Esophagus muscularis mucosa (tissue), 4 donors: Measurements from ENCODE around the gene RFC1. TPM values are rescaled to one million over a fixed set of nuclear protein-coding genes. Genes with fewer than 3 reads are reported as not detected.
"Not testable (repeated sequence)": the region's sequence is repeated elsewhere in the genome, so short reads cannot be mapped to it uniquely, and the experiment has no call there.

Experiments used
- DNase-seq: peaks from one replicate; pipeline ENCODE4 v3.0.0-alpha.2; 2017; ENCODE audit errors: extremely low spot score
- H3K27ac ChIP-seq, 4 donors: fragments of 200-600 bp; sonication (generic); replicated peaks in 1 of 4; 1 replicate in 3 of 4; 2 replicates in 1 of 4; pipeline ENCODE4 v1.5.1; 2016 to 2019; ENCODE audit warnings: mild to moderate bottlenecking in 1 of 4
- H3K27me3 ChIP-seq, 4 donors: fragments of 200-600 bp; sonication (generic); one replicate each; pipeline versions ENCODE4 v1.5.1 to v1.6.0; 2016 to 2019
- H3K36me3 ChIP-seq, 4 donors: fragments of 200-600 bp; sonication (generic); one replicate each; pipeline ENCODE4 v1.5.1; 2016 to 2019
- H3K4me1 ChIP-seq, 4 donors: fragments of 200-600 bp; sonication (generic); one replicate each; pipeline ENCODE4 v1.5.1; 2016 to 2019
- H3K4me3 ChIP-seq, 4 donors: fragments of 200-600 bp; sonication (generic); 1 replicate in 2 of 4; 2 replicates in 2 of 4; pipeline ENCODE4 v1.5.1; 2016 to 2019; ENCODE audit warnings: mild to moderate bottlenecking in 4 of 4, moderate library complexity in 1 of 4
- H3K9me3 ChIP-seq, 4 donors: fragments of 200-600 bp; sonication (generic); 1 replicate in 3 of 4; 2 replicates in 1 of 4; pipeline ENCODE4 v1.5.1; 2016 to 2019
- CTCF ChIP-seq, 3 experiments: fragments of 200-600 bp in 2 of 3; fragments of 450-650 bp in 1 of 3; sonication (generic) in 2 of 3; IDR thresholded peaks; one replicate each; pipeline ENCODE4 v1.5.1; 2017 to 2019; ENCODE audit warnings: antibody characterized with exemption in 3 of 3, mild to moderate bottlenecking in 2 of 3, moderate library complexity in 1 of 3
- EP300 ChIP-seq: sonication (generic); formaldehyde crosslinking; IDR thresholded peaks from one replicate; pipeline ENCODE4 v1.6.1; 2017; ENCODE audit warnings: antibody characterized with exemption
- POLR2A ChIP-seq: fragments of 450-650 bp; IDR thresholded peaks from one replicate; pipeline ENCODE4 v1.6.1; 2017; ENCODE audit warnings: antibody characterized with exemption, moderate library complexity, mild to moderate bottlenecking, low read depth
- POLR2AphosphoS5 ChIP-seq, 2 donors: sonication (generic); formaldehyde crosslinking; IDR thresholded peaks; one replicate each; pipeline ENCODE4 v1.6.1; 2017; ENCODE audit warnings: antibody characterized with exemption in 2 of 2
- WGBS: methylation state at CpG from one replicate; pipeline ENCODE4 v1.1.5; 2018; 5-methylcytosine and 5-hydroxymethylcytosine counted together
- intact Hi-C: fragments of 100-400 bp; cut with DNase I; formaldehyde crosslinking; loops from one replicate; pipeline ENCODE4 v1.15.1; 2023
- total RNA-seq, 4 donors: library from RNA; depleted of rRNA; stranded (reverse); fragments of >200 nt; gene quantifications; one replicate each; pipeline versions ENCODE4 v1.1.0 to v1.2.1, GENCODE V29; 2016

The RFC1 gene, protein sequence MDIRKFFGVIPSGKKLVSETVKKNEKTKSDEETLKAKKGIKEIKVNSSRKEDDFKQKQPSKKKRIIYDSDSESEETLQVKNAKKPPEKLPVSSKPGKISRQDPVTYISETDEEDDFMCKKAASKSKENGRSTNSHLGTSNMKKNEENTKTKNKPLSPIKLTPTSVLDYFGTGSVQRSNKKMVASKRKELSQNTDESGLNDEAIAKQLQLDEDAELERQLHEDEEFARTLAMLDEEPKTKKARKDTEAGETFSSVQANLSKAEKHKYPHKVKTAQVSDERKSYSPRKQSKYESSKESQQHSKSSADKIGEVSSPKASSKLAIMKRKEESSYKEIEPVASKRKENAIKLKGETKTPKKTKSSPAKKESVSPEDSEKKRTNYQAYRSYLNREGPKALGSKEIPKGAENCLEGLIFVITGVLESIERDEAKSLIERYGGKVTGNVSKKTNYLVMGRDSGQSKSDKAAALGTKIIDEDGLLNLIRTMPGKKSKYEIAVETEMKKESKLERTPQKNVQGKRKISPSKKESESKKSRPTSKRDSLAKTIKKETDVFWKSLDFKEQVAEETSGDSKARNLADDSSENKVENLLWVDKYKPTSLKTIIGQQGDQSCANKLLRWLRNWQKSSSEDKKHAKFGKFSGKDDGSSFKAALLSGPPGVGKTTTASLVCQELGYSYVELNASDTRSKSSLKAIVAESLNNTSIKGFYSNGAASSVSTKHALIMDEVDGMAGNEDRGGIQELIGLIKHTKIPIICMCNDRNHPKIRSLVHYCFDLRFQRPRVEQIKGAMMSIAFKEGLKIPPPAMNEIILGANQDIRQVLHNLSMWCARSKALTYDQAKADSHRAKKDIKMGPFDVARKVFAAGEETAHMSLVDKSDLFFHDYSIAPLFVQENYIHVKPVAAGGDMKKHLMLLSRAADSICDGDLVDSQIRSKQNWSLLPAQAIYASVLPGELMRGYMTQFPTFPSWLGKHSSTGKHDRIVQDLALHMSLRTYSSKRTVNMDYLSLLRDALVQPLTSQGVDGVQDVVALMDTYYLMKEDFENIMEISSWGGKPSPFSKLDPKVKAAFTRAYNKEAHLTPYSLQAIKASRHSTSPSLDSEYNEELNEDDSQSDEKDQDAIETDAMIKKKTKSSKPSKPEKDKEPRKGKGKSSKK
- 10 to 100 TPM; 30.6 to 37.4 (median 33.9) TPM for total RNA-seq

DNA sequence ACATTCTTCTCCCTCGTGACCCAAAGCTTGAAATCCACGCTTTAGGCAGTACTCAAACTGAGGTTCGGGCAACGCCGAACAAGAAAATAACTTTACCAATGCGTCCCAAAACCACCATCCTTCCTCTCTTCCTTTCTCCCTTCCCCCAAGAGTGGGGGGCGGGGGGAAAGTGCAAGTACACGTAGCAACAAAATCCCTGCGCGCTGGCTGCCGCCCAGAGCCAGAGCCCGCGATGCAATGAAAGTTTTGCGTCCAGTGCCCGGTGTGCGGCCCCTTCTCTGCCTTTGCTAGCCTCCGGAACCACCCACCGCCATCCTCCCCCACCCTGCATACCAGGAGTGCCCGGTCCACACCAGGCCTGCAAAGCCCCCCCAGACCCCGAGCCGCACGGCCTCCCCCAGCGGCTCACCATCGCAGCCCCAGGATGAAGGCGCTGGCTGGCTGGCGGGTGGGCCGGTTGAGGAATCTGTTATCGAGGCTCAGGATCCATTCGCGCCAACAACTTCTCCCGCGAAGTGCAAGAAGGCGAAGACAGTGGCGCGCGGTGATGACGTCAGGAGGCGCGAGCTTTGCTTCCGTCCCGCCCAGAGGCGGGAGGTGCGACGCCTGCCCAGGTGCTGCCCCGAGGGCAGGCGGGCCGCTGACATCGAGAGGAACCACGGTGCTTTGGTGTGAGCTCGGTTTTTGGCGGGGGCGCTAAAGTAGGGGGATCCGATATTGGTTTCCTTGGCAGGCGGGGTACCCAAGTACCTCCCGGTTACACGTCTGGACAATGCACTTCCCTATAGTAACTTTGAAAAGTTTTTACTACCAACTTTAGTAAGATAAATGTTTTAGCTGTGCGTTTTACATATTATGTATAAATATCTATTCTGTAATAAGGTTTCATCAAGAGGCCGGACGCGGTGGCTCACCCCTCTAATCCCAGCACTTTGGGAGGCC lies at the start of gene RFC1:
Gene RFC1 (minus strand): TSS at position 533 of the 942 bp plus-strand sequence. CDS start 121 bp downstream, at position 412.
- H3K4me1 ChIP-seq = peaks cover 13 to 36% (median 30%) of the 10 kb centered on the region in 4 donors
- 9% methylated on average over 17 of the region's 60 CpGs for WGBS
- TF ChIP-seq POLR2AphosphoS5 (IDR thresholded peaks at IDR 0.05) (peak; percentile 90 to 92), POLR2A (no peak), EP300 (no peak)
- peaks cover 0 to 7% (median 0%) of the 10 kb centered on the region in 4 donors for H3K36me3 ChIP-seq
- peak; percentile 98 for DNase-seq
- H3K27me3 ChIP-seq = no peaks in the 10 kb centered on the region
- H3K9me3 ChIP-seq = no peaks in the 10 kb centered on the region
- peak within 1 kb of the TSS; percentile 86 to 91 (median 88) for H3K27ac ChIP-seq
- peak within 1 kb of the TSS; percentile 82 to 95 (median 86) for H3K4me3 ChIP-seq
- intact Hi-C loops = loop anchor here (5.0 kb wide), 1 partner anchor 91 kb away; the partner anchor contains the start of genes LIAS and RPL9

GRCh38 chr4:39415678-39416283 lies 49.6 kb upstream of the RFC1 start:
- WGBS = 59% methylated on average over 2 of the region's 2 CpGs
- H3K4me1 ChIP-seq = no peaks in the 10 kb centered on the region

DNA sequence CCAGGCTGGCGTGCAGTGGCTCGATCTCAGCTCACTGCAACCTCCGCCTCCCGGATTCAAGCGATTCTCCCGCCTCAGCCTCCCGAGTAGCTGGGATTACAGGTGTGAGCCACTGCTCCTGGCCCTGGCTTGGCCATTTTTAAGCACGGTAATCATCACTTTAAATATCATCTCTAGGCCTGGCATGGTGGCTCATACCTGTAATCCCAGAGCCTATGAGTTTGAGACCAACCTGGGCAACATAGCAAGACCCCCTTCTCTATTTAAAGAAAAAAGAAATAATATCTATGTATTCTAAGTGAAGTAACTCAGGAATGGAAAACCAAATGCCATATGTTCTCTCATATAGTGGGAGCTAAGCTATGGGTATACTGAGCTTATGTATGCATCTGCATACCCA lies 45.4 kb upstream of the RFC1 start:
- H3K36me3 ChIP-seq, intact Hi-C loops, H3K4me1 ChIP-seq, H3K9me3 ChIP-seq, H3K27ac ChIP-seq, H3K27me3 ChIP-seq, H3K4me3 ChIP-seq: not testable (repeated sequence)
- DNase-seq = peak; percentile 12
- 90% methylated on average over 8 of the region's 8 CpGs for WGBS

More at GRCh38 chr4:39415678-39416283, 49.6 kb upstream of the RFC1 start:
- Histone ChIP-seq H3K27ac (no peak overlapping the region), H3K4me3 (no peak overlapping the region), H3K36me3 (no peaks in the 10 kb centered on the region), H3K9me3 (no peaks in the 10 kb centered on the region), H3K27me3 (no peaks in the 10 kb centered on the region)
- intact Hi-C loops = no loop called here
- TF ChIP-seq POLR2AphosphoS5 (IDR thresholded peaks at IDR 0.05) = no peak
- no peak for TF ChIP-seq CTCF (IDR thresholded peaks at IDR 0.05)
- TF ChIP-seq POLR2A = no peak
- no peak for TF ChIP-seq EP300
- DNase-seq = no peak

DNA sequence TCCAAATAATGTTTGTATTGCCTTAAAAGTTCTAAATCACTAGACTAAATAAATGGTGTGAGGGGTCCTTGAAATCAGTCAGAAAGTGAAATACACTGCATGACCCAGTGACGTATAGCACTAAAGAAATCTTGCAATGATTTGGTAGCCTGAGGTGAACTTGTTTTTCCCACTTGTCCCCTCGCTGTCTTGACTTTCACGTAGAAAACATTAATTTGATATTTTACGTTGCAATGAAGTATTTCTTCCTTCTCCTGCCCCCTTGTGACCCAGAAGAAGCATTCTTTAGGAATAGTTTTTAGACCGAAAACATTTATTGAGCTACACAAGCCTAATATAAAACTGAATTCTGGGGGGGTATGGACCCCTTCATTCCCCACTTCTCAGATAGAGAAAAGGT lies 44.3 kb upstream of the RFC1 start:
- DNase-seq = no peak
- no peaks in the 10 kb centered on the region for H3K36me3 ChIP-seq
- intact Hi-C loops = no loop called here
- TF ChIP-seq EP300 (no peak), POLR2A (no peak), CTCF (IDR thresholded peaks at IDR 0.05) (no peak), POLR2AphosphoS5 (IDR thresholded peaks at IDR 0.05) (no peak)
- WGBS = 42% methylated on average over 5 of the region's 5 CpGs
- H3K9me3 ChIP-seq = no peaks in the 10 kb centered on the region
- H3K27me3 ChIP-seq = peaks cover 0 to 3% (median 0%) of the 10 kb centered on the region in 4 donors
- H3K4me3 ChIP-seq = no peak overlapping the region
- no peaks in the 10 kb centered on the region for H3K4me1 ChIP-seq
- no peak overlapping the region for H3K27ac ChIP-seq

- Histone ChIP-seq H3K9me3 (no peaks in the 10 kb centered on the region), H3K4me3 (no peak overlapping the region), H3K27ac (no peak overlapping the region), H3K36me3 (no peaks in the 10 kb centered on the region), H3K4me1 (no peaks in the 10 kb centered on the region), H3K27me3 (peaks cover 0 to 3% (median 0%) of the 10 kb centered on the region in 4 donors)
- intact Hi-C loops = no loop called here
- TF ChIP-seq CTCF (IDR thresholded peaks at IDR 0.05) (no peak), POLR2AphosphoS5 (IDR thresholded peaks at IDR 0.05) (no peak)
- peak; percentile 78 for DNase-seq
- 100% methylated on average over 1 of the region's 1 CpG for WGBS
Observed at GRCh38 chr4:39407584-39407885, 41.4 kb upstream of the RFC1 start.
